T-helper 2 cell (primary cell): ENCODE results near the gene MTFR2.

Experiments used
- DNase-seq, 5 experiments: peaks; one replicate each; pipeline versions ENCODE4 v3.0.0 to v3.0.0-alpha.2; 2012 to 2022
- total RNA-seq, 2 donors: gene quantifications; one replicate each; lab custom pipeline; 2026; lab: John Stamatoyannopoulos, UW

The MTFR2 gene
- total RNA-seq, result 2.8 to 3.8 reads per million in 2 donors

- DNase-seq, result peak; percentile 65 to 99 (median 89)
Measured at GRCh38 chr6:136249811-136250685, at the start of gene MTFR2. Gene MTFR2 (minus strand): TSS chr6:136250311. CDS start chr6:136249099, 1,212 bp downstream.

- DNase-seq, result no peak
Measured at GRCh38 chr6:136294621-136295020, 44.5 kb upstream of the MTFR2 start.

GRCh38 chr6:136290410-136291010, 40.4 kb upstream of the MTFR2 start:
- DNase-seq, result peak; percentile 57 to 98 (median 82)

GRCh38 chr6:136289579-136290409, 39.7 kb upstream of the MTFR2 start, which contains the start of gene BCLAF1:
Gene BCLAF1 (minus strand): TSS chr6:136289846. CDS start chr6:136279866, 9,980 bp downstream.
- DNase-seq, result peak; percentile 98 to 100 (median 100)

- peak; percentile 86 to 96 (median 91) for DNase-seq
Measured at GRCh38 chr6:136289327-136289578, 39.1 kb upstream of the MTFR2 start.

GRCh38 chr6:136288566-136289326, 38.6 kb upstream of the MTFR2 start:
- peak; percentile 74 to 96 (median 91) for DNase-seq

GRCh38 chr6:136284909-136285308, 34.8 kb upstream of the MTFR2 start:
- DNase-seq, result no peak

- no peak for DNase-seq
Measured at GRCh38 chr6:136282906-136283305, 32.8 kb upstream of the MTFR2 start.

- no peak for DNase-seq
Measured at GRCh38 chr6:136280032-136280609, 30.0 kb upstream of the MTFR2 start.

- DNase-seq, result no peak
Measured at GRCh38 chr6:136274062-136274461, 24.0 kb upstream of the MTFR2 start.

- DNase-seq, result no peak
Measured at GRCh38 chr6:136265101-136265500, 15.0 kb upstream of the MTFR2 start.

- no peak for DNase-seq
Measured at GRCh38 chr6:136262940-136263339, 12.8 kb upstream of the MTFR2 start.

- DNase-seq, result no peak
Measured at GRCh38 chr6:136254851-136255466, 4.8 kb upstream of the MTFR2 start.

- DNase-seq, result no peak
Measured at GRCh38 chr6:136253734-136254133, 3.6 kb upstream of the MTFR2 start.

GRCh38 chr6:136252441-136252840, 2.3 kb upstream of the MTFR2 start:
- DNase-seq, result peak in 1 of 5 experiments; percentile 40

GRCh38 chr6:136251394-136251793, 1.3 kb upstream of the MTFR2 start:
- DNase-seq, result no peak

GRCh38 chr6:136250686-136251008, 536 bp upstream of the MTFR2 start:
- DNase-seq, result no peak

GRCh38 chr6:136249336-136249735, 775 bp downstream of the MTFR2 start:
- DNase-seq, result peak in 1 of 5 experiments; percentile 41

- no peak for DNase-seq
Measured at GRCh38 chr6:136244061-136244616, 6.0 kb downstream of the MTFR2 start.

- no peak for DNase-seq
Measured at GRCh38 chr6:136236466-136237293, 13.4 kb downstream of the MTFR2 start.

GRCh38 chr6:136235233-136235564, 14.9 kb downstream of the MTFR2 start:
- no peak for DNase-seq
